ENCODE data around the gene THRAP3. TPM values are rescaled to one million over a fixed set of nuclear protein-coding genes. Genes with fewer than 3 reads are reported as not detected.
"Not testable (repeated sequence)": the region's sequence is repeated elsewhere in the genome, so short reads cannot be mapped to it uniquely, and the experiment has no call there.

THRAP3 gene
- polyA plus RNA-seq, 1 experiment, result 45.8 TPM

GRCh38 chr1:36247538-36247937, 23.3 kb downstream of the THRAP3 start:
- no peak overlapping the region for H3K4me3 ChIP-seq (ENCODE audit: low read depth, low read length)
- H3K27me3 ChIP-seq (ENCODE audit: control insufficient read depth, insufficient read depth, low read length), result no peaks in the 10 kb centered on the region
- ChIA-PET POLR2A (no interaction called here), CTCF (interaction anchor here (0.7 to 1.0 kb wide), 3 partner anchors 8 to 98 kb away, joined by 3 to 4 read pairs (median 3); partner anchors contain the start of gene THRAP3)
- no peak for DNase-seq (ENCODE audit: low read depth)
- no peaks in the 10 kb centered on the region for H3K36me3 ChIP-seq (ENCODE audit: control insufficient read depth, insufficient read depth, low read length)
- no peak for TF ChIP-seq CTCF (IDR thresholded peaks at IDR 0.05; ENCODE audit: insufficient read depth, low read depth, low read length)

- Histone ChIP-seq H3K4me3 (ENCODE audit: low read depth, low read length) (no peak overlapping the region), H3K27me3 (ENCODE audit: control insufficient read depth, insufficient read depth, low read length) (no peaks in the 10 kb centered on the region), H3K36me3 (ENCODE audit: control insufficient read depth, insufficient read depth, low read length) (no peaks in the 10 kb centered on the region)
- CTCF ChIA-PET, result interaction anchor here (0.6 kb wide), 1 partner anchor 22 kb away, joined by 3 read pairs; no protein-coding TSS in a partner anchor
- peak; percentile 72 for DNase-seq (ENCODE audit: low read depth)
- POLR2A ChIA-PET, result no interaction called here
- no peak for TF ChIP-seq CTCF (IDR thresholded peaks at IDR 0.05; ENCODE audit: insufficient read depth, low read depth, low read length)
Observed at GRCh38 chr1:36248250-36248894, 24.1 kb downstream of the THRAP3 start.

GRCh38 chr1:36251794-36252481, 27.7 kb downstream of the THRAP3 start:
- no peak overlapping the region for H3K4me3 ChIP-seq (ENCODE audit: low read depth, low read length)
- TF ChIP-seq CTCF (IDR thresholded peaks at IDR 0.05; ENCODE audit: insufficient read depth, low read depth, low read length), result no peak
- no peaks in the 10 kb centered on the region for H3K27me3 ChIP-seq (ENCODE audit: control insufficient read depth, insufficient read depth, low read length)
- ChIA-PET POLR2A (no interaction called here), CTCF (no interaction called here)
- DNase-seq (ENCODE audit: low read depth), result no peak
- H3K36me3 ChIP-seq (ENCODE audit: control insufficient read depth, insufficient read depth, low read length), result no peaks in the 10 kb centered on the region

- H3K36me3 ChIP-seq (ENCODE audit: control insufficient read depth, insufficient read depth, low read length); CTCF ChIA-PET; DNase-seq (ENCODE audit: low read depth); H3K4me3 ChIP-seq (ENCODE audit: low read depth, low read length); POLR2A ChIA-PET; H3K27me3 ChIP-seq (ENCODE audit: control insufficient read depth, insufficient read depth, low read length): not testable (repeated sequence)
Observed at GRCh38 chr1:36252482-36252824, 28.2 kb downstream of the THRAP3 start.

GRCh38 chr1:36253161-36253862, 29.1 kb downstream of the THRAP3 start:
- no peak overlapping the region for H3K4me3 ChIP-seq (ENCODE audit: low read depth, low read length)
- ChIA-PET CTCF (interaction anchor here (0.6 to 0.9 kb wide), 2 partner anchors 9 to 16 kb away, joined by 3 read pairs; no protein-coding TSS in a partner anchor), POLR2A (no interaction called here)
- H3K36me3 ChIP-seq (ENCODE audit: control insufficient read depth, insufficient read depth, low read length), result no peaks in the 10 kb centered on the region
- H3K27me3 ChIP-seq (ENCODE audit: control insufficient read depth, insufficient read depth, low read length), result no peaks in the 10 kb centered on the region
- DNase-seq (ENCODE audit: low read depth), result no peak
- TF ChIP-seq CTCF (IDR thresholded peaks at IDR 0.05; ENCODE audit: insufficient read depth, low read depth, low read length), result no peak

All from BJ (cell line).